NB4 (cell line): ENCODE results near the gene TLE3.

ENCODE experiments used
- MAX ChIP-seq: IDR thresholded peaks from 2 replicates; pipeline ENCODE4 v1.6.1; 2011; ENCODE audit warnings: low read depth, low read length
- MYC ChIP-seq: IDR thresholded peaks from 2 replicates; pipeline ENCODE4 v1.6.1; 2011; ENCODE audit warnings: low read depth, low read length
- POLR2A ChIP-seq: IDR thresholded peaks from 2 replicates; pipeline ENCODE4 v1.6.1; 2011; ENCODE audit warnings: mild to moderate bottlenecking; ENCODE audit not compliant: insufficient read length; ENCODE audit errors: extremely low read depth
- TF ChIP-seq, protein P1 (sequence below): IDR thresholded peaks from one replicate; pipeline ENCODE4 v1.5.1; 2012; ENCODE audit warnings: low read depth, low read length

DNA sequence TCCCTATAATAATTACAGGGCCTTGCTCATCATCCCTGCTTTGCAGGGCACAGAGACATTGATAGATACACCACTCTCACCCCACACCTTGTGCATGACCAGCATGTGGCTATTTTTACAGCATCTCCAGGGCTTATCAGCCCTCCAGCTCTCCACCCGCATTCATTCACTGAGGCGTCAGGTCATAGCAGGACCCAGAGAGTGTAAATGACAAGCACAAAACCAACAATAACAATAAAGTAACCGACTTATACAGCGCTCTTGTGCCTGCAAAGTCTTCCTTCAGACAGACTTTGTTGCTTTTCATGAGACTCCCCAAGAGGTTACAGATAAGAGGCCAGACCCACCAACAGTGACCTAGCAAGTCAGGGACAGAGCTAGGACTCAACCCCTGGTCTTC is 80.7 kb downstream of the TLE3 start:
- TF ChIP-seq, protein P1, sequence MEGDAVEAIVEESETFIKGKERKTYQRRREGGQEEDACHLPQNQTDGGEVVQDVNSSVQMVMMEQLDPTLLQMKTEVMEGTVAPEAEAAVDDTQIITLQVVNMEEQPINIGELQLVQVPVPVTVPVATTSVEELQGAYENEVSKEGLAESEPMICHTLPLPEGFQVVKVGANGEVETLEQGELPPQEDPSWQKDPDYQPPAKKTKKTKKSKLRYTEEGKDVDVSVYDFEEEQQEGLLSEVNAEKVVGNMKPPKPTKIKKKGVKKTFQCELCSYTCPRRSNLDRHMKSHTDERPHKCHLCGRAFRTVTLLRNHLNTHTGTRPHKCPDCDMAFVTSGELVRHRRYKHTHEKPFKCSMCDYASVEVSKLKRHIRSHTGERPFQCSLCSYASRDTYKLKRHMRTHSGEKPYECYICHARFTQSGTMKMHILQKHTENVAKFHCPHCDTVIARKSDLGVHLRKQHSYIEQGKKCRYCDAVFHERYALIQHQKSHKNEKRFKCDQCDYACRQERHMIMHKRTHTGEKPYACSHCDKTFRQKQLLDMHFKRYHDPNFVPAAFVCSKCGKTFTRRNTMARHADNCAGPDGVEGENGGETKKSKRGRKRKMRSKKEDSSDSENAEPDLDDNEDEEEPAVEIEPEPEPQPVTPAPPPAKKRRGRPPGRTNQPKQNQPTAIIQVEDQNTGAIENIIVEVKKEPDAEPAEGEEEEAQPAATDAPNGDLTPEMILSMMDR = no peak
- no peak for TF ChIP-seq MYC
- no peak for TF ChIP-seq POLR2A
- no peak for TF ChIP-seq MAX
